Hepatocyte (in vitro differentiated cells): Measurements from ENCODE around the gene MAP2.

ENCODE experiments used
- CTCF ChIP-seq: fragments of 200-600 bp; sonication (generic); IDR thresholded peaks from 2 replicates; pipeline ENCODE4 v1.5.1; 2016; ENCODE audit warnings: antibody characterized with exemption, mild to moderate bottlenecking; ENCODE audit not compliant: poor library complexity
- EZH2 ChIP-seq: fragments of 200-600 bp; sonication (generic); IDR thresholded peaks from 2 replicates; pipeline ENCODE4 v1.6.1; 2016; ENCODE audit warnings: antibody characterized with exemption, mild to moderate bottlenecking, borderline replicate concordance
- EZH2phosphoT487 ChIP-seq: fragments of 200-600 bp; sonication (generic); IDR thresholded peaks from one replicate; pipeline ENCODE4 v1.6.1; 2018; ENCODE audit warnings: antibody characterized with exemption, mild to moderate bottlenecking, low read depth, moderate library complexity; ENCODE audit not compliant: unreplicated experiment, severe bottlenecking

DNA sequence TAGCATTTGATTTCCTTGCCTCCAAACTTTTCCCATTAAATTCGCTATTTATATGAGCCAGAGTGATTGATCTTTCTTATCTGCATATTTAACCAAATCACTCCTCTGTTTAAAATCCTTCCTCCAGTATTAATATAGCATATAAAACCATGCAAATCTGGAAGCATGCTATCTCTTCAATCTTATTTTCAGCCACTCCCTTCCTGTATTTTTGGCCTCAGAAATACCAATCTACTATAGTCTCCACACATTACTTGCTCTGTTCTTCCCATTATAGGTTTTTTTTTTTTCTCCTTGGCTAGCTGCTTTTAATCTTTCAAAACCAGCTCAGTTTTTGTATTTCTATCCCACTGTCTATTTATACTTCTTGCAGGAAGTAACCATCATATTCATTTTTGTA is 19.1 kb downstream of the MAP2 start:
- TF ChIP-seq CTCF (no peak), EZH2 (no peak), EZH2phosphoT487 (no peak)
